Fibroblast of the aortic adventitia (primary cell): ENCODE measurements around the gene CHRM3. TPM values are rescaled to one million over a fixed set of nuclear protein-coding genes. Genes with fewer than 3 reads are reported as not detected.

ENCODE experiments used
- DNase-seq: peaks from one replicate; pipeline ENCODE4 v3.0.0-alpha.2; 2010; ENCODE audit warnings: low read depth
- H3K4me3 ChIP-seq: 2 replicates; pipeline ENCODE4 v1.5.1; 2011; ENCODE audit warnings: low read depth, mild to moderate bottlenecking, control low read depth, low read length, moderate library complexity
- total RNA-seq: library from RNA; depleted of rRNA; stranded (reverse); fragments of >200 nt; gene quantifications from 2 replicates; pipeline ENCODE4 v1.2.3, GENCODE V29; 2012; ENCODE audit warnings: low replicate concordance
- TF ChIP-seq, protein P1 (sequence below): IDR thresholded peaks from 2 replicates; pipeline ENCODE4 v1.5.1; 2011; ENCODE audit warnings: mild to moderate bottlenecking, low read length, control low read depth, inconsistent platforms; ENCODE audit not compliant: insufficient read depth

Gene CHRM3
- total RNA-seq, 1 donor: 0.09 TPM

GRCh38 chr1:239426821-239427475, 40.6 kb downstream of the CHRM3 start:
- TF ChIP-seq, protein P1, sequence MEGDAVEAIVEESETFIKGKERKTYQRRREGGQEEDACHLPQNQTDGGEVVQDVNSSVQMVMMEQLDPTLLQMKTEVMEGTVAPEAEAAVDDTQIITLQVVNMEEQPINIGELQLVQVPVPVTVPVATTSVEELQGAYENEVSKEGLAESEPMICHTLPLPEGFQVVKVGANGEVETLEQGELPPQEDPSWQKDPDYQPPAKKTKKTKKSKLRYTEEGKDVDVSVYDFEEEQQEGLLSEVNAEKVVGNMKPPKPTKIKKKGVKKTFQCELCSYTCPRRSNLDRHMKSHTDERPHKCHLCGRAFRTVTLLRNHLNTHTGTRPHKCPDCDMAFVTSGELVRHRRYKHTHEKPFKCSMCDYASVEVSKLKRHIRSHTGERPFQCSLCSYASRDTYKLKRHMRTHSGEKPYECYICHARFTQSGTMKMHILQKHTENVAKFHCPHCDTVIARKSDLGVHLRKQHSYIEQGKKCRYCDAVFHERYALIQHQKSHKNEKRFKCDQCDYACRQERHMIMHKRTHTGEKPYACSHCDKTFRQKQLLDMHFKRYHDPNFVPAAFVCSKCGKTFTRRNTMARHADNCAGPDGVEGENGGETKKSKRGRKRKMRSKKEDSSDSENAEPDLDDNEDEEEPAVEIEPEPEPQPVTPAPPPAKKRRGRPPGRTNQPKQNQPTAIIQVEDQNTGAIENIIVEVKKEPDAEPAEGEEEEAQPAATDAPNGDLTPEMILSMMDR: no peak
- DNase-seq: no peak
- no peak overlapping the region for H3K4me3 ChIP-seq

- DNase-seq: no peak
- no peak overlapping the region for H3K4me3 ChIP-seq
- TF ChIP-seq, protein P1: no peak
Measured at GRCh38 chr1:239427712-239428111, 41.3 kb downstream of the CHRM3 start.

- TF ChIP-seq, protein P1: no peak
- DNase-seq: no peak
- H3K4me3 ChIP-seq: no peak overlapping the region
Measured at GRCh38 chr1:239428120-239428710, 41.8 kb downstream of the CHRM3 start.

- no peak for DNase-seq
- TF ChIP-seq, protein P1: no peak
- H3K4me3 ChIP-seq: no peak overlapping the region
Measured at GRCh38 chr1:239429163-239429562, 42.8 kb downstream of the CHRM3 start.

- TF ChIP-seq, protein P1: no peak
Measured at GRCh38 chr1:239432255-239432654, 45.9 kb downstream of the CHRM3 start.

GRCh38 chr1:239434181-239434580, 47.8 kb downstream of the CHRM3 start:
- DNase-seq: no peak
- TF ChIP-seq, protein P1: no peak
- H3K4me3 ChIP-seq: no peak overlapping the region

More at GRCh38 chr1:239432255-239432654, 45.9 kb downstream of the CHRM3 start:
- DNase-seq: no peak
- H3K4me3 ChIP-seq: no peak overlapping the region
